Kidney epithelial cell (primary cell): Measurements from ENCODE around the gene GLTP. TPM values are rescaled to one million over a fixed set of nuclear protein-coding genes. Genes with fewer than 3 reads are reported as not detected.

ENCODE experiments used
- DNase-seq: peaks from one replicate; pipeline ENCODE4 v3.0.0-alpha.2; 2010; ENCODE audit warnings: low read depth
- H3K27me3 ChIP-seq: 2 replicates; pipeline ENCODE4 v1.6.0; 2011; ENCODE audit warnings: low read length; ENCODE audit not compliant: control insufficient read depth, insufficient read depth
- H3K36me3 ChIP-seq: 2 replicates; pipeline ENCODE4 v1.5.1; 2011; ENCODE audit warnings: low read length; ENCODE audit not compliant: control insufficient read depth, insufficient read depth
- H3K4me3 ChIP-seq: 2 replicates; pipeline ENCODE4 v1.5.1; 2011; ENCODE audit warnings: low read depth, mild to moderate bottlenecking, control low read depth, low read length
- total RNA-seq: library from RNA; depleted of rRNA; stranded (reverse); fragments of >200 nt; gene quantifications from 2 replicates; pipeline ENCODE4 v1.2.3, GENCODE V29; 2015
- TF ChIP-seq, protein P1 (sequence below): IDR thresholded peaks from 2 replicates; pipeline ENCODE4 v1.5.1; 2011; ENCODE audit warnings: mild to moderate bottlenecking, moderate library complexity, low read length, control low read depth, inconsistent platforms; ENCODE audit not compliant: insufficient read depth, poor library complexity, severe bottlenecking

The GLTP gene
- total RNA-seq, 1 donor from 2014 or later: 48.4 TPM

DNA sequence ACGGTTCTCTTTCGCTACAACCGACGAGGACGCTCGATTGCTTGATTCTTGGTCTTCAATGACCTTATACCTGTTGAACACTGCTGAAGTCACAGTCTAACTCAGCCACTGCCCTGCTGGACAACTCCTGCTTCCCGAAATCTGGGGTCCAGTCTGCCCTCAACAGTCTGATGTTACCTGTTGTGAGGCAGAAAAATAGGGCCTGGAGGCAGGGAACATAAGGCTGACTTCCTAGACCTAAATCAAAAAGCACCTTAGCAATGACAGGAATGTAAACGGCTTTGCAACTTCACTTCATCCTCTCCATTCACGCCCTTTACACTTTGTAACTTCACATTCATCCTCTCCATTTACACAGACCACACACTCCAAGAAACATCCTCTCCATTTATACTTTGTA, 597 bp upstream of the GLTP start:
- H3K36me3 ChIP-seq: no peaks in the 10 kb centered on the region
- no peak for DNase-seq
- H3K4me3 ChIP-seq: peak overlapping the region; percentile 50
- TF ChIP-seq, protein P1, sequence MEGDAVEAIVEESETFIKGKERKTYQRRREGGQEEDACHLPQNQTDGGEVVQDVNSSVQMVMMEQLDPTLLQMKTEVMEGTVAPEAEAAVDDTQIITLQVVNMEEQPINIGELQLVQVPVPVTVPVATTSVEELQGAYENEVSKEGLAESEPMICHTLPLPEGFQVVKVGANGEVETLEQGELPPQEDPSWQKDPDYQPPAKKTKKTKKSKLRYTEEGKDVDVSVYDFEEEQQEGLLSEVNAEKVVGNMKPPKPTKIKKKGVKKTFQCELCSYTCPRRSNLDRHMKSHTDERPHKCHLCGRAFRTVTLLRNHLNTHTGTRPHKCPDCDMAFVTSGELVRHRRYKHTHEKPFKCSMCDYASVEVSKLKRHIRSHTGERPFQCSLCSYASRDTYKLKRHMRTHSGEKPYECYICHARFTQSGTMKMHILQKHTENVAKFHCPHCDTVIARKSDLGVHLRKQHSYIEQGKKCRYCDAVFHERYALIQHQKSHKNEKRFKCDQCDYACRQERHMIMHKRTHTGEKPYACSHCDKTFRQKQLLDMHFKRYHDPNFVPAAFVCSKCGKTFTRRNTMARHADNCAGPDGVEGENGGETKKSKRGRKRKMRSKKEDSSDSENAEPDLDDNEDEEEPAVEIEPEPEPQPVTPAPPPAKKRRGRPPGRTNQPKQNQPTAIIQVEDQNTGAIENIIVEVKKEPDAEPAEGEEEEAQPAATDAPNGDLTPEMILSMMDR: no peak
- H3K27me3 ChIP-seq: no peaks in the 10 kb centered on the region

DNA sequence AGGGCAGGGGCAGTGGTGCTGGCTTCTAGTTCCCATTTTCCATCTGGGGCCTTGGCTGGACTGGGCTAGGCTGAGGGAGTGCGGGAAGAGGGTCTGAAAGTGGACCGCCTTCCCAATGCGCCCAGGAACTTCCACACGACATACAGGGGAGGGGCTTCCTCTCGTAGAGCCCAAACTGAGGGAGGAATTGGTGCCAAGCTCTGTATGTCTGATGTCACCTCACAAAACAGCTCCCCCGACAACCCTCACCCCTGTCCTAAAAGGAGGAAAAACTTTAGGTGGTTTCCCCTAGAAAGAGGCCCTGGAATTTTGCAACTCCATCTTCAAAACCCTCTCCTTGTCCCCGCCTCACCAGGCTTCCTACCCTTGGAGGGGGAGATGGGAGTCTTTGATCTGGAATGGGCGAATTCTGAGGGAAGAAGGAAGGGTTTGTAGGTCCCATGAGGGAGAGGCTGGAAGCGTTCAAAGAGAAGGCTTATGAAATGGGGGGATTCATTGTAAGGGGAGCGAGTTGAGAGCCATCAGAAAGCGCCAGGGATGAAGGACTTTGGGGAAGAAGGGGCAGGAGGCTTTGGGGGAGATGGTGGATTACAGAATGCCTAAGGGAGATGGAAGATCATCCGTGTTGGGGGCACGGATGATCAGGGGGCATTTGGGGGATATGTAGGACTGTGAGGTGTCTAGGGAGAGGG, 844 bp downstream of the GLTP start:
- no peak for DNase-seq
- TF ChIP-seq, protein P1: no peak
- Histone ChIP-seq H3K36me3 (no peaks in the 10 kb centered on the region), H3K27me3 (no peaks in the 10 kb centered on the region), H3K4me3 (peak overlapping the region; percentile 62)

DNA sequence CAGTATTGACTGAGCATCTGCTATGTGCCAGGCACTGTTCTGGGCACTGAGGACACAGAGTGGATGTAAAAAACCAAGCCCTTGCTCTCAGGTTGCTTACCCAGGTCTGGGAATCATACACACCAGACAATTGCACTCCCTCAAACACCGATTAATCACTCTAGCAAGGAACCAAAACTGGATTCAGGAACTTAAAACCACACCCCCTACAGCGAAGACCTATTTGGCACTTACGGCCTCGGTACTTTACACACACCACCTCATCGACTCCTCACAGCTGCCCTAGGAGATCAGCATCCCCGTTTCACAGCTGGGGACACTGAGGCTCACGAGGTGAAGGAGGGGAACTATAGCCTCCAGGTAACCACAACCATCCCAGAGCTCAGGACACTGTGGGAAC, 1.6 kb downstream of the GLTP start:
- Histone ChIP-seq H3K4me3 (no peak overlapping the region), H3K36me3 (no peaks in the 10 kb centered on the region), H3K27me3 (no peaks in the 10 kb centered on the region)
- DNase-seq: no peak
- TF ChIP-seq, protein P1: no peak

DNA sequence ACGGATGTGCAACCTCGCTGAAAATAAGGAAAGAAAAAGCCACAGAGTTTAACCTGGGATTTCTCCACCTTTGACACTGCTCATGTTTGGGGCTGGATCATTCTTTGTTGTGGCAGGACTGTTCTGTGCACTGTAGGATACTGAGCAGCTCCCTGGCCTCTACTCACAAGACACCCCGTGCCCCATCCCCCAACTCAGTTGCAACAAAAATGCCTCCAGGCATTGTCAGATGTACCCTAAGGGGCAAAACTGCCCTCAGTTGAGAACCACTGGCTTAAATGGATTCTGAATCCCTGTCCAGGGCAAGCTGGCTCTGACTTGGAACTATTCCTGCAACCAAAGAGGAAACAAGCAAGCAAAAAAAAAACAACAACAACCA, 2.1 kb downstream of the GLTP start:
- no peak overlapping the region for H3K4me3 ChIP-seq
- DNase-seq: no peak
- H3K36me3 ChIP-seq: no peaks in the 10 kb centered on the region
- H3K27me3 ChIP-seq: no peaks in the 10 kb centered on the region
- TF ChIP-seq, protein P1: no peak

DNA sequence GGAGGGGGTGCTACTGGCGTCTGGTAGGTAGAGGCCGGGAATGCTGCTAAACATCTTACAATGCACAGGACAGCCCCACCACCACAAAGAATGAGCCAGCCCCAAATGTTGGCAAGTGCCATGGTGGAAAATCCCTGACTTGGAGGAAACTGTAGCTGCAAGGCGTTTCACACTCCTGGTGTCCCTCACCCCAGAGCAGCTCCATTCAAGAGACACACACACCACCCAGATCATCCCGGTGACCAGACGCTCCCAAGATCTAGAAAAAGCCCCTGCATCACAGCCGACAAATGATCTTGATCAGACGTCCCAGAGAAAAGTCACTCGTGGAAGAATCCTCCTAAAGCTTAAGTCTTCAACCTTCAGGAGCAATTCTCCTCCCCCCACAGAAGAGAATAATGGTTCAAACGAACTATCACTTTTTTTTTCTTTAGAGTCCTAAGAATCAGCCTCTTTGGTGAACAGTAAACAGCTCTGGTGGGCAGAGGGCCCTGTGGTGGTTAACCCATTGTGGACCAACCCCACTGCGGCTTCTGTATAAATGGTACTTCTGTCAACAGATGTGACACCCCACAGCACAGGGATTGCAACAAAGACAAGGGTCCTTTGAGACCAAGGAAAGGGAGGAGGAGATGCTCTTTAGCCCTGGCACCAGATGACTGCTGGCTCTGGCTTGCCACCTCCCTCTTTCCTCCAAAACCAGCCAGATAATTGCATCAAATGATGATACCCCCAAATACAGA, 2.7 kb downstream of the GLTP start:
- TF ChIP-seq, protein P1: no peak
- Histone ChIP-seq H3K36me3 (no peaks in the 10 kb centered on the region), H3K27me3 (no peaks in the 10 kb centered on the region), H3K4me3 (no peak overlapping the region)
- no peak for DNase-seq
